Neutrophil (primary cell): ENCODE data around the gene NOC4L.

Source experiments
- H3K27ac ChIP-seq: fragments of 200-600 bp; sonication (generic); 2 replicates; pipeline ENCODE4 v1.5.1; 2016; ENCODE audit warnings: mild to moderate bottlenecking, moderate library complexity
- H3K27me3 ChIP-seq: fragments of 200-600 bp; sonication (generic); 2 replicates; pipeline ENCODE4 v1.6.0; 2016; ENCODE audit warnings: mild to moderate bottlenecking
- H3K36me3 ChIP-seq: fragments of 200-600 bp; sonication (generic); 2 replicates; pipeline ENCODE4 v1.5.1; 2017
- H3K4me1 ChIP-seq, 2 experiments: fragments of 200-600 bp in 1 of 2; sonication (generic) in 1 of 2; 1 replicate in 1 of 2; 2 replicates in 1 of 2; pipeline versions ENCODE4 v1.5.1 to v1.6.1; 2013 to 2016; ENCODE audit warnings: low read depth in 1 of 2, low read length in 1 of 2, mild to moderate bottlenecking in 1 of 2, moderate library complexity in 1 of 2; ENCODE audit not compliant: control insufficient read depth in 1 of 2, insufficient read depth in 1 of 2
- H3K4me3 ChIP-seq, 2 experiments: fragments of 200-600 bp in 1 of 2; sonication (generic) in 1 of 2; 1 replicate in 1 of 2; 2 replicates in 1 of 2; pipeline ENCODE4 v1.5.1; 2013 to 2016; ENCODE audit warnings: low read depth in 1 of 2, low read length in 1 of 2, mild to moderate bottlenecking in 1 of 2, moderate library complexity in 1 of 2
- H3K9me3 ChIP-seq: fragments of 200-600 bp; sonication (generic); 2 replicates; pipeline ENCODE4 v1.5.1; 2016
- CTCF ChIP-seq: fragments of 200-600 bp; sonication (generic); IDR thresholded peaks from 2 replicates; pipeline ENCODE4 v1.5.1; 2016; ENCODE audit warnings: antibody characterized with exemption

Gene NOC4L

DNA sequence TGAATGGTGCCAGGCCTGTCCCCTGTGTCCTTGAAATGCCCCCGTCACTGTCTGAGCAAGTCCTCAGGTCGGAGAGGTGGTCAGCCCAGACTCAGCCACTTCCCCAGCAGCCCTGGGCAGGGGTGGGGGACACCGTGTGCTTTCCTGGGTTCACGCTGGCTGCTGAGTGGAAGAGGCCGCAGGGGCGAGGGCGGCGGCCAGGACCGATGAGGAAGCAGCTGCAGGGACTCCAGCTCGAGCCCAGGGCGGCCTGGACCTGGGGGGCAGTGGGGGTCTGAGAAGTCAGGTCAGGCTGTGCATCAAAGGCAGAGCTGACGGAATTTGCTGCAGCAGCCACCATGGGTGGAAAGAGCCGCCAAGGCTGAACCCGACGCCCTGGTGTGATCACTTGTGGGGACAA is 28.4 kb downstream of the NOC4L start:
- H3K4me1 ChIP-seq = no peaks in the 10 kb centered on the region
- no peak overlapping the region for H3K27ac ChIP-seq
- no peaks in the 10 kb centered on the region for H3K36me3 ChIP-seq
- H3K27me3 ChIP-seq = peaks cover 67% of the 10 kb centered on the region
- TF ChIP-seq CTCF = no peak
- H3K9me3 ChIP-seq = no peaks in the 10 kb centered on the region
- H3K4me3 ChIP-seq = no peak overlapping the region

- peaks cover 68% of the 10 kb centered on the region for H3K27me3 ChIP-seq
- no peaks in the 10 kb centered on the region for H3K36me3 ChIP-seq
- H3K4me3 ChIP-seq = no peak overlapping the region
- TF ChIP-seq CTCF = no peak
- H3K9me3 ChIP-seq = no peaks in the 10 kb centered on the region
- no peak overlapping the region for H3K27ac ChIP-seq
- peaks cover 0 to 6% of the 10 kb centered on the region in 2 experiments for H3K4me1 ChIP-seq
Observed at GRCh38 chr12:132173135-132174014, 29.1 kb downstream of the NOC4L start.

DNA sequence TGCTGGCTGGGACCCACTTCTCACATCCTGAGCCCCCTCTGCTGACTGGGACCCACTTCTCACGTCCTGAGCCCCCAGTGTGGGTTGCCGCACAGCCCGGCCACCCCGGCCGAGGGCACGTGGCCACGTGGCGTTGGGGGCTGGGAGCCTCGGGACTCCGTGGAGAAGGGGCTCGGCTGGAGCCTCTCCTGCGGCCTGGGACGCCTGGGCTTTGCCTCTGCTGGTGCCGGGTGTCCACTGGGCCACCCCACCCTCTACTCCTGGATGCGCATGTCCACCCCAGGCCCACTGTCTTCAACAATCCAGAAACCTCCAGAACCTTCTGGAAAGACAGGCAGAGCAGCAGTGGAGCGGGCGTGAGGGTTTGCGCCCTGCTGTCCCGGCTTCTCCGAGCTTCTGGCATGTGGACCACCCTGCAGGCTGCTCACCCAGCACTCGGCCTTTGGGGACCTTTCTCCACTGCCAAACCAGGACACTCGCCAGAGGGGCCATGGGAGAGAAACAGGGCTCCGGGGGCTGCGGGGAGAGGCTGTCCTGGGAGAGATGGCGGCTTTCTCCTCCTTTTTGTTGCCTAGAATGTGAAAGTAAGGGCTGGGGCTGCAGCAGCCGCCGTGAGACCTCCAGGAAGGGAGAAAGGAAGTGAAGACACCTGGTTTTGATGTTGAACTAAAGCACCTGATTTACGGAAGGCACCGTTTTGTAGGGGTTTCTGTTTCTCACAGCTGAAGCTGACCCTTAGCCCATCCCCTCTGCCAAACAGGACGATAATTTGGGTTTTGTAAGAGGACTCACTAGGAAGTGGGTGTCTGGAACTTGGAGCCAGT is 30.0 kb downstream of the NOC4L start:
- no peaks in the 10 kb centered on the region for H3K36me3 ChIP-seq
- peaks cover 0 to 12% of the 10 kb centered on the region in 2 experiments for H3K4me1 ChIP-seq
- TF ChIP-seq CTCF = no peak
- H3K27ac ChIP-seq = no peak overlapping the region
- peaks cover 71% of the 10 kb centered on the region for H3K27me3 ChIP-seq
- H3K9me3 ChIP-seq = no peaks in the 10 kb centered on the region
- H3K4me3 ChIP-seq = no peak overlapping the region

DNA sequence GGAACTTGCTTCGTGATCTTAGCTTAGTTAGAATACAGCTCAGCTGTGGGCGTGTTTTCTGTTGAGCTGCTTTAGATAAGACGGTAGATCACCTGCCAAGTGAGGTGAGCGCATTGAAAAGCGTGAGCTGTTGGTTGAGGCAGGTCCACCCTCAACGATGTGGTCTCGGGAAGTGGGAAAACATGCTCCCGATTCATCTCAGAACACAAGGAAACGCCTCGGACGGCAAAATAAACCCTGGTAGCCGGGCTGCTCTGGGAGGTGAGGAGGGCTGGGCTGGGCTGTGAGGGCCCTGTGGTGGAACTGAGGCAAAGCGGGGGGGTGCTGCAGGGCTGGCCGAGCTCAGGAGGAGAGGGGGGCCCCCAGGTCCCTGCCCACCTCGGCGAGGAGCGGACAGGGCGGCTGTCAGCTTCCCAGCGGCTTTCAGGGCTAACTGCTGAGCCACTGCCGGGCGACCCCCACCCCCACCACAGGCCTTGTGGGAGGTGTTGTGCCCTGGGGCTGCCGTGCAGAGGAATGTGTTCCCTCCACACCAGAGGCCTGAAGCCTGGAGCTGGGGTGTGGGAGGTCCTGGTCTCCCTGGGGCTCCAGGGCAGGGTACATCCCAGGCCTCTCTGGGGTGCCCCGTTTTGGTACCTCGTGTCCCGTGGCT is 30.7 kb downstream of the NOC4L start:
- no peaks in the 10 kb centered on the region for H3K36me3 ChIP-seq
- H3K27me3 ChIP-seq = peaks cover 69% of the 10 kb centered on the region
- no peak overlapping the region for H3K4me3 ChIP-seq
- no peak for TF ChIP-seq CTCF
- no peaks in the 10 kb centered on the region for H3K9me3 ChIP-seq
- peaks cover 0 to 12% of the 10 kb centered on the region in 2 experiments for H3K4me1 ChIP-seq
- no peak overlapping the region for H3K27ac ChIP-seq

GRCh38 chr12:132175496-132176384 is 31.5 kb downstream of the NOC4L start:
- no peak overlapping the region for H3K27ac ChIP-seq
- H3K9me3 ChIP-seq = no peaks in the 10 kb centered on the region
- H3K4me3 ChIP-seq = no peak overlapping the region
- H3K27me3 ChIP-seq = peaks cover 62% of the 10 kb centered on the region
- TF ChIP-seq CTCF = no peak
- H3K4me1 ChIP-seq = peaks cover 0 to 12% of the 10 kb centered on the region in 2 experiments
- no peaks in the 10 kb centered on the region for H3K36me3 ChIP-seq
